Mesothelial cell of epicardium (in vitro differentiated cells): ENCODE data around the gene PTPRN2. TPM values are rescaled to one million over a fixed set of nuclear protein-coding genes. Genes with fewer than 3 reads are reported as not detected.

Source experiments
- DNase-seq, 2 experiments: peaks; one replicate each; pipeline ENCODE4 v3.0.0; 2021; ENCODE audit warnings: low spot score in 2 of 2; ENCODE audit not compliant: unreplicated experiment in 2 of 2
- H3K27ac Mint-ChIP-seq: 2 replicates; pipeline ENCODE4 v1.8.0; 2021; ENCODE audit warnings: mixed read lengths
- H3K27me3 Mint-ChIP-seq: 2 replicates; pipeline ENCODE4 v1.8.0; 2021; ENCODE audit warnings: low read depth, mixed read lengths
- H3K36me3 Mint-ChIP-seq: 2 replicates; pipeline ENCODE4 v1.8.0; 2021; ENCODE audit warnings: mixed read lengths
- H3K4me1 Mint-ChIP-seq: 2 replicates; pipeline ENCODE4 v1.8.0; 2021; ENCODE audit warnings: mixed read lengths
- H3K4me3 Mint-ChIP-seq: 2 replicates; pipeline ENCODE4 v1.8.0; 2021; ENCODE audit warnings: mild to moderate bottlenecking, moderate library complexity, mixed read lengths
- H3K9me3 Mint-ChIP-seq: 2 replicates; pipeline ENCODE4 v1.8.0; 2021; ENCODE audit warnings: mixed read lengths
- total RNA-seq: library from RNA; stranded (reverse); gene quantifications from 3 replicates; pipeline ENCODE4 v1.2.1, GENCODE V29; 2021
- TF ChIP-seq, protein P1 (sequence below): fragments of 200-600 bp; sonication (generic); IDR thresholded peaks from one replicate; pipeline ENCODE4 v1.5.0; 2021; ENCODE audit warnings: antibody characterized with exemption; ENCODE audit not compliant: unreplicated experiment

PTPRN2 gene
- total RNA-seq, 1 donor from 2014 or later, result 2.2 TPM

DNA sequence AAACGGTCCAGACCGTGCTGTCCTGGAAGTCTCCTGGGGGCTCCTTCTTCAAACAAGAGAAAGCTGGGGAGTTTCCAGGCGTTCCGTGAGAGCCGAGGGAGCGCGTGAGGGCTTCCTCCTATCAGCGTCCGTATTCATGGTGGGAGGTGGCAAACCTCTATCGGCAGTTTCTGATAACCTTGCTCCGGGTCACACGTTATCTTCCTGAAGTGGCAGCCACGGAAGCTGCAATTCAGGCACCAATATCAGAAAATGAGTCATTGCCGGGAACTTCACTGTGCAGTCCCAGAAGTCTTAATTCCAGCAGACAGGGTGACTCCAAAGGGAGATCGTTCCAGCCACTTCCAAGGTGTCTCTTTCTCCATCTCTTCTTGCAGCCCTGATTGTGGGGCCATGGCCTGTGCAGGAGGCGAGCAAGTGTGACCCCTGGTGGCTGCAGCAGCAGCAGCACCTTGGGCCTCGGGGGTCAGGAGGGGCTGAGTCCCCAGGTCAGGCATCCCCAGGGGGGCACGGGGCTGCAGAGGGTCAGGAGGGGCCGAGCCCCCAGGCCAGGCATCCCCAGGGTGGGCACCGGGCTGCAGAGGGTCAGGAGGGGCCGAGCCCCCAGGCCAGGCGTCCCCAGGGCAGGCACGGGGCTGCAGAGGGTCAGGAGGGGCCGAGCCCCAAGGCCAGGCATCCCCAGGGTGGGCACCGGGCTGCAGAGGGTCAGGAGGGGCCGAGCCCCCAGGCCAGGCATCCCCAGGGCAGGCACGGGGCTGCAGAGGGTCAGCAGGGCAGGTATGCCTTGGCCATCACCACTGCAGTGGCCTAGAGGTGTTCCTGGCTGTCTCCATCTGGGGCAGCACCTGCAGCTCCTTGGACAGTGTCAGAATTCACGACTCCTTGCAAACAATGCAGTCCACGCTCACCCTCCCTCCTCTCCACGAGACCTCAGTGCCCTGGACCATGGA, 712.1 kb downstream of the PTPRN2 start:
- H3K27ac Mint-ChIP-seq, result no peak overlapping the region
- TF ChIP-seq, protein P1, sequence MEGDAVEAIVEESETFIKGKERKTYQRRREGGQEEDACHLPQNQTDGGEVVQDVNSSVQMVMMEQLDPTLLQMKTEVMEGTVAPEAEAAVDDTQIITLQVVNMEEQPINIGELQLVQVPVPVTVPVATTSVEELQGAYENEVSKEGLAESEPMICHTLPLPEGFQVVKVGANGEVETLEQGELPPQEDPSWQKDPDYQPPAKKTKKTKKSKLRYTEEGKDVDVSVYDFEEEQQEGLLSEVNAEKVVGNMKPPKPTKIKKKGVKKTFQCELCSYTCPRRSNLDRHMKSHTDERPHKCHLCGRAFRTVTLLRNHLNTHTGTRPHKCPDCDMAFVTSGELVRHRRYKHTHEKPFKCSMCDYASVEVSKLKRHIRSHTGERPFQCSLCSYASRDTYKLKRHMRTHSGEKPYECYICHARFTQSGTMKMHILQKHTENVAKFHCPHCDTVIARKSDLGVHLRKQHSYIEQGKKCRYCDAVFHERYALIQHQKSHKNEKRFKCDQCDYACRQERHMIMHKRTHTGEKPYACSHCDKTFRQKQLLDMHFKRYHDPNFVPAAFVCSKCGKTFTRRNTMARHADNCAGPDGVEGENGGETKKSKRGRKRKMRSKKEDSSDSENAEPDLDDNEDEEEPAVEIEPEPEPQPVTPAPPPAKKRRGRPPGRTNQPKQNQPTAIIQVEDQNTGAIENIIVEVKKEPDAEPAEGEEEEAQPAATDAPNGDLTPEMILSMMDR, result no peak
- H3K4me1 Mint-ChIP-seq, result no peaks in the 10 kb centered on the region
- no peak overlapping the region for H3K4me3 Mint-ChIP-seq
- no peak for DNase-seq
- H3K36me3 Mint-ChIP-seq, result no peaks in the 10 kb centered on the region
- H3K27me3 Mint-ChIP-seq, result peaks cover 6% of the 10 kb centered on the region
- H3K9me3 Mint-ChIP-seq, result peaks cover 15% of the 10 kb centered on the region

DNA sequence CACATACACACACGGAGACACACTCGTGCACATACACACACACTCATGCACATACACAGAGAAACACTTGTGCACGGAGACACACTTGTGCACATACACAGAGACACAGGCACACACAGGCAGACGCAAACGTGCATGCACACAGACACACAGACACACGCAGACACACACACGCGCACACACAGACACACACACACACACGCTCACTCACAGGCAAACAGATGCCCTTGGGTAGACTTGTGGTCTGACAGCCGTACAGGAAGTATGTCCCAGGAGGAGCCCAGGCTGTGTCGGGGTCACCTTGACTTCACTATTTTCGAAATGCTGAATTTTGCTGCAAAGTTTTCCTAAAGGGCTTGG, 712.8 kb downstream of the PTPRN2 start:
- Mint-ChIP-seq H3K4me1 (no peaks in the 10 kb centered on the region), H3K27me3 (peaks cover 6% of the 10 kb centered on the region), H3K36me3 (no peaks in the 10 kb centered on the region), H3K27ac (no peak overlapping the region), H3K9me3 (peaks cover 16% of the 10 kb centered on the region), H3K4me3 (no peak overlapping the region)
- TF ChIP-seq, protein P1, result no peak
- no peak for DNase-seq

DNA sequence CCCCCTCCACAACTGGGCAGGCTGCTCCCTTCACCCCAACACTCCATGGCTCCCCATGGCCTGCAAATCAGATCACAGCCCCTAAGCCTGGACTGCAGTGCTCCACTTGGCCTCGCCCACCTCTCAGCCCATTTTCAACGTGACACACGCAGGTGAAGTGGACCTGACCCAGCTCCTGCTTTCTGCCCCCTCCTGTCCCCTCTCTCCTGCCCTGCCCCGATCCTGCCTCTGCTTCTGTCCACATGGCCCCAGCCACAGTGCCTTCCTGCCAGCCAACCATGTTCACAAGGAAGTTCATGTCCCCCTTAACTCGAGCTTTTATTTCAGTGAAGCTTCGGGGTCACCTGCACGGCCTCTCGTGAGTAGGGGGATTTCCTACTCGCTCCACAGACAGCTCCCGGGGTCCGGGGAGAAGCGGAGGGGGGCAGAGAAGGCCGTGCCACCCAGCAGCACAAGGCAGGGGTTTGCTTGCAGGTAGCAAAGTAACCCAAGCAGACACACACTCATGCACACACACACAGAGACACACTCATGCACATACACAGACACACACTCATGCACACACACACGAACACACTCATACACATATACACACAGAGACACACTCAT, 713.3 kb downstream of the PTPRN2 start:
- no peak for DNase-seq
- H3K4me3 Mint-ChIP-seq, result no peak overlapping the region
- peaks cover 14% of the 10 kb centered on the region for H3K9me3 Mint-ChIP-seq
- H3K27me3 Mint-ChIP-seq, result peaks cover 6% of the 10 kb centered on the region
- H3K27ac Mint-ChIP-seq, result no peak overlapping the region
- H3K4me1 Mint-ChIP-seq, result no peaks in the 10 kb centered on the region
- no peaks in the 10 kb centered on the region for H3K36me3 Mint-ChIP-seq
- TF ChIP-seq, protein P1, result no peak

DNA sequence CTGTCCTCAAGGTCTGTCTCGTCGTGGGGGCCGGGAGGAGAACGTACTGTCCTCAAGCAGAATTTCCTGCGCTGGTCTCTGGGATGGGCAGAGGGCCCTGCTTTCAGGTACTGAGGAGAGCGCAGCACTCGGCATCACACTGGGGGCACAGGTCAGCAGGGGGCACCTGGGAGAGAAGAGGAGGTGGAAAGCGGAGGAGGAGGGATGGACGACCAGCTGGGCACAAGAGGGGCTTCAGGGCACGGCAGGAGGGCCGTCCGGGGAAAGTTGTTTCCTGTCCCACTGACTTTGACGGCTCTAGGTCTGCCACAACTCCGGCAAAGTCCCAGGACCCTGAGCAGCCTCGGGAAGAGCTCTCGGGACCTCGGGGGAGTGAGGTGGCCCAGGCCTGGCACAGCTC, 714.0 kb downstream of the PTPRN2 start:
- TF ChIP-seq, protein P1, result no peak
- H3K27me3 Mint-ChIP-seq, result peaks cover 6% of the 10 kb centered on the region
- H3K4me3 Mint-ChIP-seq, result no peak overlapping the region
- H3K27ac Mint-ChIP-seq, result no peak overlapping the region
- H3K36me3 Mint-ChIP-seq, result no peaks in the 10 kb centered on the region
- H3K4me1 Mint-ChIP-seq, result no peaks in the 10 kb centered on the region
- H3K9me3 Mint-ChIP-seq, result peaks cover 17% of the 10 kb centered on the region
- no peak for DNase-seq

DNA sequence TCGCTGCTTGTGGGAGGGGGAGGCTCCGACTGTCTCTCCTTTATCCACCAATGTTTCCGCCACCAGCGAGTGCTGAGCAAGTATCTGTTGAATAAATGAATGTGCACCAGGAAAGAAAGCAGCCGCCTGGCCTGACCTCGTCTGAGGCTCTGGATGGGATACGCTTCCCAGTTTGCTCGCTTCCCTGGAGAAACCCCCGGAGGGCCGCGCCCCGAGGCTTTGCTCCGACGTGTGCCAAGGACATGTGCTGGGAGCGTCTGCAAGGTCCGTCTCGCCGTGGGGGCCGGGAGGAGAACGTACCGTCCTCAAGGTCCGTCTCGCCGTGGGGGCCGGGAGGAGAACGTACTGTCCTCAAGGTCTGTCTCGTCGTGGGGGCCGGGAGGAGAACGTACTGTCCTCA, 714.4 kb downstream of the PTPRN2 start:
- H3K4me3 Mint-ChIP-seq, result no peak overlapping the region
- H3K36me3 Mint-ChIP-seq, result no peaks in the 10 kb centered on the region
- TF ChIP-seq, protein P1, result no peak
- H3K4me1 Mint-ChIP-seq, result no peaks in the 10 kb centered on the region
- H3K9me3 Mint-ChIP-seq, result peaks cover 18% of the 10 kb centered on the region
- no peak for DNase-seq
- H3K27me3 Mint-ChIP-seq, result peaks cover 6% of the 10 kb centered on the region
- H3K27ac Mint-ChIP-seq, result no peak overlapping the region
